AG09309 (cell line): Measurements from ENCODE around the gene POLR2E.

ENCODE experiments used
- DNase-seq: peaks from one replicate; pipeline ENCODE4 v3.0.0-alpha.2; 2010; ENCODE audit warnings: low read depth
- H3K4me3 ChIP-seq: 2 replicates; pipeline ENCODE4 v1.5.1; 2011; ENCODE audit warnings: mild to moderate bottlenecking, low read depth, low read length, moderate library complexity; ENCODE audit not compliant: control insufficient read depth
- CTCF ChIP-seq: IDR thresholded peaks from 2 replicates; pipeline ENCODE4 v1.5.1; 2011; ENCODE audit warnings: mild to moderate bottlenecking, low read depth, low read length, inconsistent platforms; ENCODE audit not compliant: insufficient read depth, control insufficient read depth; ENCODE audit errors: missing control alignments

Gene POLR2E

DNA sequence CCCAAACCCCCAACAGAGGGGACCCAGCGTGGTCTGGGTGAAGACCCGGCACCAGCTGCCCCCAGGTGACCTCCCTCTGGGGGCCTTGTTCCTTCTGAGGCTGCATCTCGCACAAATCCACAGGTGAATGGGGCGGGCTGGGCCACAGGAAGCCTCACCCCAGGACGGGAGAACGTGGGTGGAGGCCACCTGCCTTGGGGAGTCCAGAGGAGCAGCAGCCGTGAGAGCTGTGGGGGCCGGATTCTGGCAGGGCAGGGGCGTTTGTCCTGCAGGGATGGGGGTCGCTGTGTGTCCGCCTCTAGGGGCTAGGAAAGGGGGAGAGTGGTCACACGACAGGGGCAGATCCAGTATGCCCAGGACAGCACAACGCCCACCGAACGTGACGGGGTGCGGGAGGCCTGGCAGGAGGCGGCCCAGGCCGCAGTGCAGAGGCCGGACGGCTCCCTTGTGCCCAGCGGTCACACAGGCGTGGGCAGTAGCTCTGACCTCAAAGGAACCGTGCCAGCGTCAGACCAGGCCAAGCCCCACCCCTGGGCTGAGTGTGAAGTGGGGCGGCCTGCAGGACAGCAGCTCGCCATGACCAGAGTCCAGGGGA is 6.7 kb downstream of the POLR2E start:
- no peak for TF ChIP-seq CTCF
- DNase-seq, result no peak
- H3K4me3 ChIP-seq, result no peak overlapping the region

DNA sequence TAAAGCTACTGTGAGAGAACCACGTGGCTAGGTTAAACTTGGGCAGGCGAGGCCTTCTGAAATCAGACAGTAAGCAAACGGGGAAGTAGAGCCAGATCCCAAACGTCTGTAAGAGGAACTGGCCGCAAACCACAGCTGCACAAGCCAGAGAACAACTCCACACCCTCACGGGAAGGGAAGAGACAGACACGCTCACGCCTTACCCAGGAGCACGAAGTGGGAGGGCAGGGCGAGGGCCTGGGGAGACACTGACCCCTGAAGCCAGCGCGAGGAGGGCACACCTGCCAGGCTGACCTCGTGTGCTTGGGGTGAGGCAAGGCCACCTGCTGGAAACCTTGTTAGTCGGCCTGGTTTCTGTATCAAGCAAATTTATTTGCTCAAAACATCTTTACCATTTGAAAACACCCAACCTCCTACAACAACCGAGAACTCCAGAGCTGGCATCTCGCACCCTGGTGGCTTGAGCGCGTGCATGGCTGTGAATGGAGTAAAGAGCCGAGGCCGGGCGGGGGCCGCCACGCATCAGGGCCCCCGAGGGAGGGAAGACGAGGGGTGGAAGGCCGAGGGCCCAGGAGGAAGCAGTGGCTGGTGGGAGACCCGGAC is 7.3 kb downstream of the POLR2E start:
- H3K4me3 ChIP-seq, result no peak overlapping the region
- TF ChIP-seq CTCF, result no peak

DNA sequence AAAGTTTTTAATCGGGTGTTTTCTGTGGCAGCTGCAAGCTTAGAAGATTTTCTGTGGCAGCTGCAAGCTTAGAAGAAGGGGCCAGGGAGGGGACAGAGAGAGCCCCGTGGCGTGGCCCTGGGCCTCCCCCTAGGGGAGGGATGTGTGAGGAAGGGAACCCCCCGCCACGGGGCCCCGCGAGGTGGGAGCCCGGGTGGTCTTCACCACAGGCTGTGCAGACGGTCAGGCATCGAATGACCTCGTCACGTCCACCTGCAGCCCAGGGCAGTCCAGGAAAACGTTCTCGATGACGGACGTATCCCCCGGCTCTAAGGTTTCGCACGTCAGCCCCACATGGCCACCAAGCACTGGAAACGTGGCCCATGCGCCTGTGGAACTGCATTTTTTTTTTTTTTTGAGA is 8.6 kb downstream of the POLR2E start:
- H3K4me3 ChIP-seq, result no peak overlapping the region
- DNase-seq, result no peak
- no peak for TF ChIP-seq CTCF

More for the DNA sequence above, 7.3 kb downstream of the POLR2E start:
- no peak for DNase-seq

GRCh38 chr19:1085676-1086442 is 9.3 kb downstream of the POLR2E start:
- no peak overlapping the region for H3K4me3 ChIP-seq
- no peak for TF ChIP-seq CTCF
- DNase-seq, result no peak

- H3K4me3 ChIP-seq, result no peak overlapping the region
- no peak for TF ChIP-seq CTCF
- DNase-seq, result no peak
Measured at GRCh38 chr19:1085053-1085658, 10.0 kb downstream of the POLR2E start.

GRCh38 chr19:1084024-1084868 is 10.9 kb downstream of the POLR2E start:
- no peak for DNase-seq
- H3K4me3 ChIP-seq, result no peak overlapping the region
- no peak for TF ChIP-seq CTCF
